Activated T-cell treated with anti-CD3 and anti-CD28 coated beads for 24 hours (primary cell): Measurements from ENCODE around the gene FNBP1.
"Not testable (repeated sequence)": the region's sequence is repeated elsewhere in the genome, so short reads cannot be mapped to it uniquely, and the experiment has no call there.

Source experiments
- DNase-seq: peaks from one replicate; pipeline ENCODE4 v3.0.0-alpha.2; 2020; ENCODE audit warnings: low read depth

The FNBP1 gene

GRCh38 chr9:130021842-130022241, 21.1 kb downstream of the FNBP1 start:
- DNase-seq: not testable (repeated sequence)

GRCh38 chr9:130021123-130021522, 21.9 kb downstream of the FNBP1 start:
- no peak for DNase-seq

GRCh38 chr9:130020618-130021017, 22.4 kb downstream of the FNBP1 start:
- no peak for DNase-seq

GRCh38 chr9:130018265-130018664, 24.7 kb downstream of the FNBP1 start:
- DNase-seq: no peak

GRCh38 chr9:130017510-130017909, 25.5 kb downstream of the FNBP1 start:
- DNase-seq: not testable (repeated sequence)

DNA sequence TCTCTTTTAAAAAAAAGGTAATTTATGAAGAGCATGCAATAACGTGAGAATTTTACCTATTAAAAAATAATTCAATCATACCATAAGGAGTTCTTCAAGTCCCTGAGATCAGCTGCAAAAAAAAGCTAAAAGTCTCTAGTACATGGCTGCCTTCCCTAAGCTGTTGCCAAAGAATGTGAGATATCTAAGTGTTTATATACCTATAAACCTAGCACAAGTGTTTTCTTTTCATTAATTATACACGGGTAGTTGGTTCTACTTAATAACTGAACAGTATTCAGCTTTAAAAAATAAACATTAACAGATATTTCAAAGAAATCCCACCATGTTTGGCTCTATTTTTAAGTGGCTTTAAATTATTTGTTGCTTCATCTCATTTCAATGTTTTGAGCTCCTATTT, 25.9 kb downstream of the FNBP1 start:
- DNase-seq: no peak

- no peak for DNase-seq
Measured at GRCh38 chr9:130015353-130016019, 27.5 kb downstream of the FNBP1 start.

- no peak for DNase-seq
Measured at GRCh38 chr9:130013326-130013725, 29.7 kb downstream of the FNBP1 start.

DNA sequence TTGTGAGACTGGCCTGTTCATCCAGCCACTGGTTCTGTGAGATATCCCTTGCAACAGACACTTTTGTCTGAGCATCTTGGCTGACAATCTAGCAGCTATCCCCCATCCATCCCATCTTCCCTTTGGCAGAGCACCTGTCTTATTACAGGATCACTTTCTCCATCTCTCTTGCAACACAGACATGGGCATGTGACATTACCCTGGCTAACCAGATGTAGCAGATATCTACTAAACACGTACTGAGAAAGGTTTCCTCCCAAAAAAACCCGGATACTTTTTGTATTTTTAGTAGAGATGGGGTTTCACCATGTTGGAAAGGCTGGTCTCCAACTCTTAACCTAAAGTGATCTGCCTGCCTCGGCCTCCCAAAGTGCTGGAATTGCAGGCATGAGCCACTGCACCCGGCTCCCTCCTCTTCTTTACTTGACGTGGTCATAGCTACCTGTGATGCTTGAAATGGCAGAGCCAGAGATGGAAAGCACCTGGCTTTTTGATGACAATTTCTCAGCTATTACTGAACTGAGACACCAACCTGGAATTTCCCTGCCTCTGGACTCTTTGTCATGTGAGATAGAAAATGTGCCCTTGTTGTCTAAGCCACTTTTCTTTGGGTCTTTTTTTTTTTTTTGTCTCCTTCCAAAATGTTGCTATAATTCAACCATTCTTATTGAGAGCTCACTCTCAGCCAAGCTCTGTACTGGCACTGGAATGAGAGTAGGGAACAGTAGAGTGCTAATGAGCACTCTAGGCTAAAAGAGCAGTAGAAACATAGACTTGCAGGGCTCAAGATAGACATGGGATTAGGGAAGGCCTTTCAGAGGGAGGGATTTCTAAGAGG, 32.6 kb downstream of the FNBP1 start:
- no peak for DNase-seq

DNA sequence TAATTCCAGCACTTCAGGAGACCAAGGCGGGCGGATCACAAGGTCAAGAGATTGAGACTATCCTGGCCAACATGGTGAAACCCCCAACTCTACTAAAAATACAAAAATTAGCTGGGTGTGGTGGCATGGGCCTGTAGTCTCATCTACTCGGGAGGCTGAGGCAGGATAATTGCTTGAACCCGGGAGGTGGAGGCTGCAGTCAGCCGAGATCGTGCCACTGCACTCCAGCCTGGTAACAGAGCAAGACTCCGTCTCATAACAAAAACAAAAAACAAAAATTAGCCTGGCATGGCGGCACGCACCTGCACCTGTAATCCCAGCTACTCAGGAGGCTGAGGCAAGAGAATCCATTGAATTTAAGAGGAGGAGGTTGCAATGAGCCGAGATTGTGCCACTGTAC, 33.4 kb downstream of the FNBP1 start:
- not testable (repeated sequence) for DNase-seq

DNA sequence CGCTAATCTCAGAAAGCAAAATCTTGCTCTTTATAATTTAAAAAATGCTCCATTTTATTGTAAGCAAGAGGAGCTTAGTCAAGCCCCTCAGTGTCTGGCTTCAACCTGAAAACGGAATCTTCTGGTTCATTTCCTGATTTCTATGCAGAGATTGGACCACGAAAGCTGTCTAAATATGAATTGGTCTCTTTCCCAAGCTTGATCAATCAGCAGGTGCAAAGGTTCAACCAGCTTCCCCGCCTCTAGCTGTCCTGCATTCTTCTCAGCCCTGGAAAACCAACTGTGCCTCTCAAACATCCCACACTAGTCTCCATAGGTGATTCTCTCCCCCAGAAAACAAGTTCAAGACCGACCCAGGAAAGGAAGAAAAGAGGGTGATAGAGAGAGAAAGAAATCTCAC, 34.5 kb downstream of the FNBP1 start:
- no peak for DNase-seq

- DNase-seq: not testable (repeated sequence)
Measured at GRCh38 chr9:130006952-130007351, 36.0 kb downstream of the FNBP1 start.

DNA sequence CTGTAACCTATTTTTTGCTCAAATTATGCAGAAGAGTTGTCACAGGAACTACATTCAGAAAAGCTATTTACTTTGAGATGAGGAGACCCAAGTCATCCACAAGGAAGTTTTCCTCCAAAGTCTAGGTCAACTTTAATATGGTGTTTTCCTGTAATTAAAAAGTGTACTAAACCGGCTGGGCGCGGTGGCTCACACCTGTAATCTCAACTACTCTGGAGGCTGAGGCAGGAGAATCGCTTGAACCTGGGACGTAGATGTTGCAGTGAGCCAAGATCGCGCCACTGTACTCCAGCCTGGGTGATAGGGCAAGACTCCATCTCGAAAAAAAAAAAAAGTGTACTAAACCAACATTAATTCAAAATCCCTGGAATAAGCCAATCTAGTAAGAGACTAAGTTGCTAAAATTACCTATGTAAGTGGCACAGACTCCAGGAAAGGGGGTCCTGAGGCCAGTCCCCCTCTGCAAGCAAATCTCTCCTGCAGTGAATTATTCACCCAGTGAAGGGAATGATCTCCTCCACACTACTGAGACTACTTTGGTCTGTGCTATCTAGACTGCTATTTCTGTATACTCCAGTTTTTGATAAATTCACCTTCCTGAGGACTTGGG, 38.9 kb downstream of the FNBP1 start:
- DNase-seq: no peak

DNA sequence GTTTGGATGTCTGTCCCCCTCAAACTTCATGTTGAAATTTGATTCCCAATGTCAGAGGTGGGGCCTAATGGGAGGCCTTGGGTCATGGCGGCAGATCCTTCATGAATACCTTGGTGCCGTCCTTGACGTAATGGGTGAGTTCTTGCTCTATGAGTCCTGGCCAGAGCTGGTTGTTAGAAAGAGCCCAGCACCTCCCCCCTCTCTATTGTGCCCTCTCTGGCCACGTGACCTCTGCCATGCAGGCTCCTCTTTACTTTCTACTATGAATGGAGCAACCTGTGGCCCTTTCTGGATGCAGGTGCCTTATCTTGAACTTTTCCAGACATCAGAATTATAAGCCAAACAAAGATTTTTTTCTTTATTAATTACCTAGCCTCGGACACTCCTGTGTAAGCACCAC, 40.7 kb downstream of the FNBP1 start:
- no peak for DNase-seq

GRCh38 chr9:130001190-130001589, 41.8 kb downstream of the FNBP1 start:
- DNase-seq: no peak

- no peak for DNase-seq
Measured at GRCh38 chr9:129999141-129999510, 43.9 kb downstream of the FNBP1 start.

DNA sequence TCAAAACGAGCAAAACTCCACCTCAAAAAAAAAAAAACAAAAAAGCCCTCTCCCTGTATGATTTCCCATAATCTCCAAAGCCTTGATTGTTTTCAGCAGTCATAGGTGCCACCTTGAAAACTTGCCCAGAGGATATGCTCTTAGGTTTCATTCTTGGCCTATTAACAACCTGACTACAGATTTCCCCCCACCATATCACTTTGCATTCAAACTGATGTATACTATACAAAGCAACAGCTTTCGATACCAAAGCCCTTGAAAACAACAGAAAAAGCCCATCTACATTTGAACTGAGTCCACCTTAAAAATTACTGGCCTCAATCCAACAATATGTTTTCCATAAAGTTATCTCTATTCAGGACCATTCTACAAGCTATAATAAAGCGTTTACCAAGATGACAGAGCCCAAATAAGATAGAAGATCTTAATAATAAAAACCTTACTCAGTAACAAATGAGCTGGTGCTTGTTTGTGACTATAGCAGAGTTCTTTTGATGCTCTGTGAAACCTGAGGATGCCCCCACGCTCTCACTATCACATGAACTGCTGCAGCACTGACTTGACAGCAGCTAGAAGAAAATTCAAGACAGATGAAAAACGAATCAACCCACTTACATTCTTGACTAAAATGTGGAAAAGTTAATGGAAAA, 44.4 kb downstream of the FNBP1 start:
- DNase-seq: no peak

GRCh38 chr9:129997706-129998105, 45.3 kb downstream of the FNBP1 start:
- DNase-seq: not testable (repeated sequence)

DNA sequence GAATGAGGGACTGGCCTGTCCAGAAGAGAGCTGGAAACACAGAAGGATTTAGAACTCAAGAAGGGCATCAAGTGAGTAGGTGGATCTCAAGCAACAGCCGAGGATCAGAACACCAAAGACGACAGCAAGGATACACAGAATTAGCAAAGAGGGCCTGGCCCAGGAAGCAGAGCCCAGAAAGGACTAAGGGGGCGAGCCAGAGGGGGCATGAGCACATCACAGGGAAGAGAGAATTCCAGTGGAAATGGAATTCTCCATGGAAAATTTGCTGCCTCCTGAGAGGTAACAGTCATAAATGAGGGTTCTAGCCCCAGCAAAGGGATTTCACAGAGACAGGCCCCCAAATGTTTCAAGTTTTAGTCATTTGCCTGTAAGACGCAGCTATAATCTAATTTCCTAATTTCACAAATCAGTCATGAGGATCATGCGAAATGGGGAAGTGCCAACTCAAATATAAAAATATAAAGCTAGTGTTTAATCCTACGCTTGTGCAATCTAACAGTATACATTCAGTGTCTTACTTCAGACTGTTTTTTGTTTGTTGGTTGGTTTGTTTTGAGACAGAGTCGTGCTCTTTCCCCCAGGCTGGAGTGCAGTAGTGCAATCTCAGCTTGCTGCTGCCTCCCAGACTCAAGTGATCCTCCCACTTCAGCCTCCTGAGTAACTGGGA, 46.7 kb downstream of the FNBP1 start:
- DNase-seq: no peak

- DNase-seq: no peak
Measured at GRCh38 chr9:129995409-129996160, 47.4 kb downstream of the FNBP1 start.

DNA sequence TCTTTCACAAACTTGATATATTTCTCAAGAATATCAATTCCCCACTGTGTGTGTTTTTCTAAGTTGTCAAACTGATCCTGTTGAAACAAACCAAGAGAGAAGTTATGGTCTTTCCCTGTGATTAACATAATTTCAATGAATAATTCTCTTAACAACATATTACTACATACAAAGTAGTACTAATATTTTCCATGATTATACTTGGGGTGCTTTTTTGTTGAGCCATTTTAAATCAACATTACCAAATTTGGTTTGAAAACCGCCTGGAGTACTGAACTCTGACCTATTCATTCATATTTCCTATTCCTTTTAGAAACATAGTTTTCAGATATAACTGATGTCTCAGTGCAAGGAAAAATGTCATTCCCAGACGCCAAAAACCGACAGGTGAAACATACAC, 48.1 kb downstream of the FNBP1 start:
- DNase-seq: no peak
